HS-5 (cell line): ENCODE data around the gene HPSE.
"Not testable (repeated sequence)": the region's sequence is repeated elsewhere in the genome, so short reads cannot be mapped to it uniquely, and the experiment has no call there.

Experiments
- DNase-seq: peaks from one replicate; pipeline ENCODE4 v3.0.0-alpha.2; 2012; ENCODE audit warnings: low read depth

Gene HPSE

GRCh38 chr4:83283181-83283580 lies 51.5 kb downstream of the HPSE start:
- DNase-seq: no peak

- no peak for DNase-seq
Observed at GRCh38 chr4:83282049-83282535, 52.6 kb downstream of the HPSE start.

GRCh38 chr4:83281307-83281706 lies 53.3 kb downstream of the HPSE start:
- no peak for DNase-seq

- DNase-seq: no peak
Observed at GRCh38 chr4:83276299-83277040, 58.2 kb downstream of the HPSE start.

- not testable (repeated sequence) for DNase-seq
Observed at GRCh38 chr4:83273926-83274325, 60.7 kb downstream of the HPSE start.

GRCh38 chr4:83272900-83273299 lies 61.7 kb downstream of the HPSE start:
- DNase-seq: no peak

- DNase-seq: no peak
Observed at GRCh38 chr4:83269256-83269655, 65.4 kb downstream of the HPSE start.

GRCh38 chr4:83268491-83268890 lies 66.2 kb downstream of the HPSE start:
- no peak for DNase-seq

- DNase-seq: no peak
Observed at GRCh38 chr4:83267830-83268475, 66.7 kb downstream of the HPSE start.

GRCh38 chr4:83267121-83267829 lies 67.4 kb downstream of the HPSE start:
- no peak for DNase-seq

- no peak for DNase-seq
Observed at GRCh38 chr4:83266689-83267088, 68.0 kb downstream of the HPSE start.

GRCh38 chr4:83263106-83263505 lies 71.5 kb downstream of the HPSE start:
- no peak for DNase-seq

- no peak for DNase-seq
Observed at GRCh38 chr4:83262682-83263081, 72.0 kb downstream of the HPSE start.

- no peak for DNase-seq
Observed at GRCh38 chr4:83261307-83261706, 73.3 kb downstream of the HPSE start.

GRCh38 chr4:83259586-83259985 lies 75.1 kb downstream of the HPSE start:
- no peak for DNase-seq

GRCh38 chr4:83258461-83258860 lies 76.2 kb downstream of the HPSE start:
- no peak for DNase-seq

- DNase-seq: no peak
Observed at GRCh38 chr4:83257811-83258210, 76.8 kb downstream of the HPSE start.

- peak; percentile 84 for DNase-seq
Observed at GRCh38 chr4:83255584-83255983, 79.1 kb downstream of the HPSE start.

GRCh38 chr4:83252782-83253405 lies 81.8 kb downstream of the HPSE start:
- DNase-seq: no peak

GRCh38 chr4:83251447-83251830 lies 83.2 kb downstream of the HPSE start:
- no peak for DNase-seq

GRCh38 chr4:83250687-83251446 lies 83.8 kb downstream of the HPSE start:
- no peak for DNase-seq

GRCh38 chr4:83248486-83248885 lies 86.2 kb downstream of the HPSE start:
- no peak for DNase-seq
